ENCODE data around the gene RIMBP2.

DNA sequence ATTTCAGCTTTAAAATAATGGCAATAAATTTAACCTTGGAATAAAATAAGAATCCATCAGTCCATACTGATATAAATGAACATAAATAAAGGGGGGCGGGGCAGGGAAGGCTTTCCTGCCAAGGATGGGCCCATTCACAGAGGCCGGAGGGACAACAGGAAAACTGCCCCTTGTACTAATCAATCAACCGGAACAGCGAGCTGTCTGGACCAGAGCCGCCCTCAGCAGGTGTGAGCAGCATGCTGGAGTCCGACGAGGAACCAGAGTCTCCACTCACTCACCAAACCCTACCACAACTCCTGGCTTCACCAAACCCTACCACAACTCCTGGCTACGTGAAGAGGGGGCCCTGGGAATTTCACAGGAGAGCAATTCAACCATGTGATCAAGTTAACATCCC is 51.3 kb downstream of the RIMBP2 start:
- TF ChIP-seq, protein P1, sequence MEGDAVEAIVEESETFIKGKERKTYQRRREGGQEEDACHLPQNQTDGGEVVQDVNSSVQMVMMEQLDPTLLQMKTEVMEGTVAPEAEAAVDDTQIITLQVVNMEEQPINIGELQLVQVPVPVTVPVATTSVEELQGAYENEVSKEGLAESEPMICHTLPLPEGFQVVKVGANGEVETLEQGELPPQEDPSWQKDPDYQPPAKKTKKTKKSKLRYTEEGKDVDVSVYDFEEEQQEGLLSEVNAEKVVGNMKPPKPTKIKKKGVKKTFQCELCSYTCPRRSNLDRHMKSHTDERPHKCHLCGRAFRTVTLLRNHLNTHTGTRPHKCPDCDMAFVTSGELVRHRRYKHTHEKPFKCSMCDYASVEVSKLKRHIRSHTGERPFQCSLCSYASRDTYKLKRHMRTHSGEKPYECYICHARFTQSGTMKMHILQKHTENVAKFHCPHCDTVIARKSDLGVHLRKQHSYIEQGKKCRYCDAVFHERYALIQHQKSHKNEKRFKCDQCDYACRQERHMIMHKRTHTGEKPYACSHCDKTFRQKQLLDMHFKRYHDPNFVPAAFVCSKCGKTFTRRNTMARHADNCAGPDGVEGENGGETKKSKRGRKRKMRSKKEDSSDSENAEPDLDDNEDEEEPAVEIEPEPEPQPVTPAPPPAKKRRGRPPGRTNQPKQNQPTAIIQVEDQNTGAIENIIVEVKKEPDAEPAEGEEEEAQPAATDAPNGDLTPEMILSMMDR (IDR thresholded peaks at IDR 0.05; ENCODE audit: low read depth, low read length), result no peak
- TF ChIP-seq EZH2phosphoT487 (IDR thresholded peaks at IDR 0.05; ENCODE audit: low read depth), result no peak

All from OCI-LY3 (cell line).